Large intestine (tissue), 3 donors: Measurements from ENCODE around the gene RNASE1. TPM values are rescaled to one million over a fixed set of nuclear protein-coding genes. Genes with fewer than 3 reads are reported as not detected.
"Not testable (repeated sequence)": the region's sequence is repeated elsewhere in the genome, so short reads cannot be mapped to it uniquely, and the experiment has no call there.

Experiments
- DNase-seq, 2 donors: peaks; one replicate each; pipeline versions ENCODE4 v3.0.0 to v3.0.0-alpha.2; 2013
- H3K27ac ChIP-seq: one replicate; pipeline ENCODE4 v1.5.1; 2013; ENCODE audit warnings: low read length
- H3K27me3 ChIP-seq: 2 replicates; pipeline ENCODE4 v1.6.1; 2013; ENCODE audit warnings: low read length; ENCODE audit not compliant: control insufficient read depth, insufficient read depth
- H3K36me3 ChIP-seq: 2 replicates; pipeline ENCODE4 v1.6.1; 2013; ENCODE audit warnings: low read length; ENCODE audit not compliant: control insufficient read depth, insufficient read depth
- H3K4me1 ChIP-seq: one replicate; pipeline ENCODE4 v1.6.1; 2013; ENCODE audit warnings: low read length; ENCODE audit not compliant: control insufficient read depth, insufficient read depth
- H3K4me3 ChIP-seq: one replicate; pipeline ENCODE4 v1.5.1; 2013; ENCODE audit warnings: low read length
- H3K9me3 ChIP-seq: one replicate; pipeline ENCODE4 v1.6.1; 2013; ENCODE audit warnings: mild to moderate bottlenecking, low read depth, low read length, moderate library complexity; ENCODE audit not compliant: control insufficient read depth
- WGBS: methylation state at CpG from one replicate; pipeline ENCODE4 v1.1.5; 2013; ENCODE audit warnings: low lambda C conversion rate; ENCODE audit not compliant: insufficient coverage; 5-methylcytosine and 5-hydroxymethylcytosine counted together
- polyA plus RNA-seq: library from polyadenylated mRNA; unstranded; fragments of 120-200 nt; gene quantifications from one replicate; pipeline ENCODE4 v1.2.1, GENCODE V29; 2013

RNASE1 gene
- polyA plus RNA-seq, 1 donor: 107 TPM

- H3K27ac ChIP-seq: no peak overlapping the region
- DNase-seq: no peak
- 100% methylated on average over 1 of the region's 12 CpGs for WGBS
These were observed 28.2 kb upstream of the RNASE1 start for GRCh38 chr14:20830831-20831230.

GRCh38 chr14:20828024-20828694, 25.5 kb upstream of the RNASE1 start:
- not testable (repeated sequence) for DNase-seq, H3K4me3 ChIP-seq, H3K36me3 ChIP-seq, H3K9me3 ChIP-seq, H3K27ac ChIP-seq, H3K4me1 ChIP-seq, H3K27me3 ChIP-seq
- WGBS: 100% methylated on average over 4 of the region's 11 CpGs

More at GRCh38 chr14:20830831-20831230, 28.2 kb upstream of the RNASE1 start:
- Histone ChIP-seq H3K9me3 (no peaks in the 10 kb centered on the region), H3K27me3 (no peaks in the 10 kb centered on the region), H3K4me1 (no peaks in the 10 kb centered on the region), H3K36me3 (no peaks in the 10 kb centered on the region), H3K4me3 (no peak overlapping the region)

- no peak overlapping the region for H3K4me3 ChIP-seq
- no peaks in the 10 kb centered on the region for H3K4me1 ChIP-seq
- no peak for DNase-seq
- H3K27ac ChIP-seq: no peak overlapping the region
- no peaks in the 10 kb centered on the region for H3K36me3 ChIP-seq
- H3K27me3 ChIP-seq: no peaks in the 10 kb centered on the region
- H3K9me3 ChIP-seq: no peaks in the 10 kb centered on the region
- WGBS: 50% methylated on average over 1 of the region's 3 CpGs
These were observed 24.7 kb upstream of the RNASE1 start for GRCh38 chr14:20827326-20827725.

GRCh38 chr14:20826666-20827065, 24.0 kb upstream of the RNASE1 start:
- not testable (repeated sequence) for H3K27me3 ChIP-seq, H3K36me3 ChIP-seq, H3K4me3 ChIP-seq, DNase-seq, H3K4me1 ChIP-seq, H3K27ac ChIP-seq, H3K9me3 ChIP-seq
- no CpG with 5 or more reads among the region's 1 CpG for WGBS

GRCh38 chr14:20823859-20824258, 21.2 kb upstream of the RNASE1 start:
- Histone ChIP-seq H3K4me3 (no peak overlapping the region), H3K27me3 (no peaks in the 10 kb centered on the region), H3K4me1 (no peaks in the 10 kb centered on the region), H3K9me3 (no peaks in the 10 kb centered on the region), H3K36me3 (no peaks in the 10 kb centered on the region), H3K27ac (no peak overlapping the region)
- WGBS: 100% methylated on average over 2 of the region's 8 CpGs
- no peak for DNase-seq

- DNase-seq, H3K27me3 ChIP-seq, H3K27ac ChIP-seq, H3K9me3 ChIP-seq, H3K4me1 ChIP-seq, H3K36me3 ChIP-seq, H3K4me3 ChIP-seq: not testable (repeated sequence)
- no CpG with 5 or more reads among the region's 3 CpGs for WGBS
These were observed 19.0 kb upstream of the RNASE1 start for GRCh38 chr14:20821521-20822108.

GRCh38 chr14:20820063-20820904, 17.6 kb upstream of the RNASE1 start:
- no peaks in the 10 kb centered on the region for H3K27me3 ChIP-seq
- no peaks in the 10 kb centered on the region for H3K4me1 ChIP-seq
- H3K9me3 ChIP-seq: no peaks in the 10 kb centered on the region
- WGBS: no CpG with 5 or more reads among the region's 14 CpGs
- H3K36me3 ChIP-seq: no peaks in the 10 kb centered on the region
- peak in 1 of 2 donors; percentile 42 for DNase-seq
- H3K4me3 ChIP-seq: no peak overlapping the region
- no peak overlapping the region for H3K27ac ChIP-seq

- no peaks in the 10 kb centered on the region for H3K4me1 ChIP-seq
- DNase-seq: no peak
- H3K4me3 ChIP-seq: no peak overlapping the region
- no peaks in the 10 kb centered on the region for H3K9me3 ChIP-seq
- no peaks in the 10 kb centered on the region for H3K27me3 ChIP-seq
- H3K27ac ChIP-seq: no peak overlapping the region
- 100% methylated on average over 3 of the region's 7 CpGs for WGBS
- H3K36me3 ChIP-seq: no peaks in the 10 kb centered on the region
These were observed 16.2 kb upstream of the RNASE1 start for GRCh38 chr14:20818861-20819260.

GRCh38 chr14:20815946-20816345, 13.3 kb upstream of the RNASE1 start:
- H3K27ac ChIP-seq, H3K4me3 ChIP-seq, H3K9me3 ChIP-seq, H3K27me3 ChIP-seq, DNase-seq, H3K36me3 ChIP-seq: not testable (repeated sequence)
- 40% methylated on average over 1 of the region's 3 CpGs for WGBS
- peaks cover 21% of the 10 kb centered on the region for H3K4me1 ChIP-seq

- peak in 1 of 2 donors; percentile 84 for DNase-seq
- WGBS: no CpG with 5 or more reads among the region's 7 CpGs
- H3K4me3 ChIP-seq: no peak overlapping the region
- H3K27ac ChIP-seq: peak overlapping the region; percentile 14
- peaks cover 22% of the 10 kb centered on the region for H3K4me1 ChIP-seq
- H3K27me3 ChIP-seq: no peaks in the 10 kb centered on the region
- no peaks in the 10 kb centered on the region for H3K36me3 ChIP-seq
- no peaks in the 10 kb centered on the region for H3K9me3 ChIP-seq
These were observed 9.6 kb upstream of the RNASE1 start for GRCh38 chr14:20811986-20812975.
